HUES64 (cell line): Measurements from ENCODE around the gene MED16.
"Not testable (repeated sequence)": the region's sequence is repeated elsewhere in the genome, so short reads cannot be mapped to it uniquely, and the experiment has no call there.

ENCODE experiments used
- H3K27ac ChIP-seq: 2 replicates; pipeline ENCODE4 v1.7.0; 2013; ENCODE audit warnings: low read depth, low read length, inconsistent platforms
- H3K27me3 ChIP-seq: 2 replicates; pipeline ENCODE4 v1.6.1; 2013; ENCODE audit warnings: mild to moderate bottlenecking, low read length; ENCODE audit not compliant: insufficient read depth
- H3K36me3 ChIP-seq: 2 replicates; pipeline ENCODE4 v1.6.1; 2013; ENCODE audit warnings: mild to moderate bottlenecking, low read length; ENCODE audit not compliant: insufficient read depth
- H3K4me1 ChIP-seq: 2 replicates; pipeline ENCODE4 v1.6.1; 2013; ENCODE audit warnings: mild to moderate bottlenecking, low read length, moderate library complexity; ENCODE audit not compliant: insufficient read depth
- H3K4me3 ChIP-seq: 2 replicates; pipeline ENCODE4 v1.5.1; 2013; ENCODE audit warnings: mild to moderate bottlenecking, low read length, moderate library complexity
- H3K9ac ChIP-seq: 2 replicates; pipeline ENCODE4 v1.6.1; 2013; ENCODE audit warnings: mild to moderate bottlenecking, low read depth, low read length
- H3K9me3 ChIP-seq: 2 replicates; pipeline ENCODE4 v1.6.1; 2013; ENCODE audit warnings: low read depth, low read length; ENCODE audit not compliant: insufficient read depth
- WGBS: fragments of 150-250, 120-280 bp; methylation state at CpG from one replicate; pipeline ENCODE4 v1.1.7; 2013; ENCODE audit warnings: missing lambda C conversion rate; 5-methylcytosine and 5-hydroxymethylcytosine counted together

MED16 gene

GRCh38 chr19:842802-843179 is 50.2 kb downstream of the MED16 start:
- H3K27me3 ChIP-seq: peaks cover 23% of the 10 kb centered on the region
- H3K36me3 ChIP-seq, H3K4me1 ChIP-seq, H3K27ac ChIP-seq, H3K9ac ChIP-seq, H3K9me3 ChIP-seq, H3K4me3 ChIP-seq: not testable (repeated sequence)
- 93% methylated on average over 7 of the region's 7 CpGs for WGBS

- Histone ChIP-seq H3K27me3 (peaks cover 23% of the 10 kb centered on the region), H3K36me3 (no peaks in the 10 kb centered on the region), H3K9ac (no peak within 1 kb of the TSS), H3K9me3 (no peaks in the 10 kb centered on the region), H3K4me1 (no peaks in the 10 kb centered on the region), H3K4me3 (no peak within 1 kb of the TSS), H3K27ac (no peak within 1 kb of the TSS)
- WGBS: 85% methylated on average over 24 of the region's 24 CpGs
Measured at GRCh38 chr19:840519-841206, 52.3 kb downstream of the MED16 start, which contains the start of gene PRTN3. Gene PRTN3 (plus strand): TSS chr19:840999. CDS start chr19:841009, 10 bp downstream.

- H3K27me3 ChIP-seq: no peaks in the 10 kb centered on the region
- no peaks in the 10 kb centered on the region for H3K36me3 ChIP-seq
- H3K9ac ChIP-seq: no peak overlapping the region
- no peaks in the 10 kb centered on the region for H3K4me1 ChIP-seq
- WGBS: 92% methylated on average over 31 of the region's 36 CpGs
- H3K27ac ChIP-seq: no peak overlapping the region
- no peak overlapping the region for H3K4me3 ChIP-seq
- H3K9me3 ChIP-seq: no peaks in the 10 kb centered on the region
Measured at GRCh38 chr19:835210-835810, 57.7 kb downstream of the MED16 start.

GRCh38 chr19:834216-834615 is 58.8 kb downstream of the MED16 start:
- no peaks in the 10 kb centered on the region for H3K9me3 ChIP-seq
- 92% methylated on average over 24 of the region's 24 CpGs for WGBS
- no peak overlapping the region for H3K9ac ChIP-seq
- H3K36me3 ChIP-seq: no peaks in the 10 kb centered on the region
- H3K4me3 ChIP-seq: no peak overlapping the region
- no peak overlapping the region for H3K27ac ChIP-seq
- no peaks in the 10 kb centered on the region for H3K27me3 ChIP-seq
- no peaks in the 10 kb centered on the region for H3K4me1 ChIP-seq

- H3K9me3 ChIP-seq: no peaks in the 10 kb centered on the region
- H3K4me3 ChIP-seq: no peak overlapping the region
- no peak overlapping the region for H3K27ac ChIP-seq
- WGBS: 82% methylated on average over 38 of the region's 38 CpGs
- no peaks in the 10 kb centered on the region for H3K27me3 ChIP-seq
- H3K4me1 ChIP-seq: no peaks in the 10 kb centered on the region
- H3K9ac ChIP-seq: no peak overlapping the region
- no peaks in the 10 kb centered on the region for H3K36me3 ChIP-seq
Measured at GRCh38 chr19:831407-832369, 61.3 kb downstream of the MED16 start.

- no peak overlapping the region for H3K4me3 ChIP-seq
- H3K9ac ChIP-seq: no peak overlapping the region
- H3K4me1 ChIP-seq: no peaks in the 10 kb centered on the region
- no peaks in the 10 kb centered on the region for H3K9me3 ChIP-seq
- H3K36me3 ChIP-seq: no peaks in the 10 kb centered on the region
- no peak overlapping the region for H3K27ac ChIP-seq
- WGBS: 82% methylated on average over 18 of the region's 18 CpGs
- no peaks in the 10 kb centered on the region for H3K27me3 ChIP-seq
Measured at GRCh38 chr19:829129-829758, 63.7 kb downstream of the MED16 start.

- Histone ChIP-seq H3K36me3 (no peaks in the 10 kb centered on the region), H3K27me3 (no peaks in the 10 kb centered on the region), H3K9ac (no peak within 1 kb of the TSS), H3K27ac (no peak within 1 kb of the TSS), H3K4me1 (peaks cover 5% of the 10 kb centered on the region; the same call in 1 of the 2 replicates), H3K4me3 (no peak within 1 kb of the TSS), H3K9me3 (no peaks in the 10 kb centered on the region)
- WGBS: 87% methylated on average over 33 of the region's 33 CpGs
Measured at GRCh38 chr19:827710-828321, 65.2 kb downstream of the MED16 start, which contains the start of gene AZU1. Gene AZU1 (plus strand): TSS chr19:827837. CDS start chr19:827847, 10 bp downstream.

- Histone ChIP-seq H3K4me1 (peaks cover 5% of the 10 kb centered on the region; the same call in 1 of the 2 replicates), H3K27me3 (no peaks in the 10 kb centered on the region), H3K36me3 (no peaks in the 10 kb centered on the region), H3K9ac (no peak overlapping the region), H3K4me3 (no peak overlapping the region), H3K27ac (no peak overlapping the region), H3K9me3 (no peaks in the 10 kb centered on the region)
- WGBS: 95% methylated on average over 9 of the region's 11 CpGs
Measured at GRCh38 chr19:827314-827709, 65.7 kb downstream of the MED16 start.

- Histone ChIP-seq H3K4me1 (peaks cover 5% of the 10 kb centered on the region; the same call in 1 of the 2 replicates), H3K36me3 (no peaks in the 10 kb centered on the region), H3K27ac (no peak overlapping the region), H3K9me3 (no peaks in the 10 kb centered on the region), H3K4me3 (no peak overlapping the region), H3K27me3 (no peaks in the 10 kb centered on the region), H3K9ac (no peak overlapping the region)
- 94% methylated on average over 17 of the region's 19 CpGs for WGBS
Measured at GRCh38 chr19:825897-826644, 66.9 kb downstream of the MED16 start.

- WGBS: 84% methylated on average over 15 of the region's 15 CpGs
- Histone ChIP-seq H3K27ac (no peak overlapping the region), H3K9me3 (no peaks in the 10 kb centered on the region), H3K9ac (no peak overlapping the region), H3K36me3 (no peaks in the 10 kb centered on the region), H3K4me1 (peaks cover 5% of the 10 kb centered on the region; the same call in 1 of the 2 replicates), H3K4me3 (no peak overlapping the region), H3K27me3 (no peaks in the 10 kb centered on the region)
Measured at GRCh38 chr19:824885-825284, 68.1 kb downstream of the MED16 start.
